HepG2 (cell line): ENCODE results near the gene SLC2A6. TPM values are rescaled to one million over a fixed set of nuclear protein-coding genes. Genes with fewer than 3 reads are reported as not detected.
A peak's percentile ranks its signal among the peaks of the same experiment; 100 is the strongest.

Experiments
- ATF2 ChIP-seq: sonication (generic); formaldehyde crosslinking; IDR thresholded peaks from 2 replicates; pipeline ENCODE4 v1.4.0; 2020; ENCODE audit warnings: missing genetic modification reagents
- BCL6 ChIP-seq: IDR thresholded peaks from 2 replicates; pipeline ENCODE4 v1.6.1; 2016; ENCODE audit warnings: missing genetic modification reagents, missing compliant biosample characterization
- DMAP1 ChIP-seq: IDR thresholded peaks from 2 replicates; pipeline ENCODE4 v1.6.1; 2016
- FOXC1 ChIP-seq: sonication (generic); formaldehyde crosslinking; IDR thresholded peaks from 2 replicates; pipeline ENCODE4 v1.8.0; 2022; ENCODE audit warnings: mild to moderate bottlenecking, missing genetic modification reagents, borderline replicate concordance
- GLMP ChIP-seq: sonication (generic); formaldehyde crosslinking; IDR thresholded peaks from 2 replicates; pipeline ENCODE4 v1.9.0; 2021; ENCODE audit warnings: missing genetic modification reagents, mild to moderate bottlenecking, borderline replicate concordance
- HMG20A ChIP-seq: IDR thresholded peaks from 2 replicates; pipeline ENCODE4 v1.6.1; 2016; ENCODE audit warnings: borderline replicate concordance
- HNF4A ChIP-seq: sonication (generic); formaldehyde crosslinking; IDR thresholded peaks from 2 replicates; pipeline ENCODE4 v1.4.0; 2020; ENCODE audit warnings: missing genetic modification reagents
- LBX2 ChIP-seq: sonication (generic); formaldehyde crosslinking; IDR thresholded peaks from 2 replicates; pipeline ENCODE4 v1.5.0; 2020; ENCODE audit warnings: missing genetic modification reagents, mild to moderate bottlenecking, borderline replicate concordance
- RXRB ChIP-seq: IDR thresholded peaks from 2 replicates; pipeline ENCODE4 v1.6.1; 2016; ENCODE audit warnings: borderline replicate concordance, missing genetic modification reagents, missing compliant biosample characterization
- USF2 ChIP-seq, 2 experiments: sonication (generic) in 1 of 2; formaldehyde crosslinking in 1 of 2; IDR thresholded peaks; 2 replicates each; pipeline versions ENCODE4 v1.5.1 to v1.6.1; 2011 to 2020; ENCODE audit warnings: borderline replicate concordance in 1 of 2, low read depth in 1 of 2, low read length in 1 of 2, mild to moderate bottlenecking in 1 of 2, missing genetic modification reagents in 1 of 2, moderate library complexity in 1 of 2
- WIZ ChIP-seq: sonication (generic); formaldehyde crosslinking; IDR thresholded peaks from 2 replicates; pipeline ENCODE4 v1.5.1; 2020; ENCODE audit warnings: mild to moderate bottlenecking, missing genetic modification reagents
- ZNF205 ChIP-seq: IDR thresholded peaks from 2 replicates; pipeline ENCODE4 v1.6.1; 2018; ENCODE audit warnings: missing biosample characterization, missing genetic modification reagents
- ZNF331 ChIP-seq: sonication (generic); formaldehyde crosslinking; IDR thresholded peaks from 2 replicates; pipeline ENCODE4 v1.4.0; 2020; ENCODE audit warnings: missing genetic modification reagents
- ZNF354B ChIP-seq: sonication (generic); formaldehyde crosslinking; IDR thresholded peaks from 2 replicates; pipeline ENCODE4 v1.8.0; 2022; ENCODE audit warnings: mild to moderate bottlenecking, missing genetic modification reagents
- ZNF567 ChIP-seq: sonication (generic); formaldehyde crosslinking; IDR thresholded peaks from 2 replicates; pipeline ENCODE4 v1.8.1; 2023; ENCODE audit warnings: mild to moderate bottlenecking, missing genetic modification reagents, borderline replicate concordance
- ZNF780A ChIP-seq: sonication (generic); formaldehyde crosslinking; IDR thresholded peaks from 2 replicates; pipeline ENCODE4 v1.8.0; 2022; ENCODE audit warnings: mild to moderate bottlenecking, missing genetic modification reagents, moderate library complexity
- polyA plus RNA-seq, 8 experiments: library from polyadenylated mRNA; depleted of rRNA in 3 of 8; stranded (reverse) in 7 of 8; unstranded in 1 of 8; fragments of >200 nt; fragmentation: Illumina TruSeq in 4 of 8; extraction: Trizol in 4 of 8; gene quantifications; 2 replicates each; pipeline versions ENCODE4 v1.2.1 to v1.2.3, GENCODE V29; 2011 to 2016; ENCODE audit warnings: low read depth in 4 of 8, missing spikeins in 1 of 8, mixed read lengths in 1 of 8; ENCODE audit not compliant: insufficient read depth in 1 of 8
- total RNA-seq, 5 experiments: library from RNA; depleted of rRNA; stranded (reverse); fragments of >200 nt; fragmentation: Illumina TruSeq; extraction: Trizol; gene quantifications; 2 replicates each; pipeline ENCODE4 v1.2.3, GENCODE V29; 2016; ENCODE audit warnings: low read depth in 1 of 5
- TF ChIP-seq, protein P1 (sequence below): sonication (generic); formaldehyde crosslinking; IDR thresholded peaks from 2 replicates; pipeline ENCODE4 v1.4.0; 2020; ENCODE audit warnings: missing genetic modification reagents, borderline replicate concordance
- TF ChIP-seq, protein P2 (sequence below): sonication (generic); formaldehyde crosslinking; IDR thresholded peaks from 2 replicates; pipeline ENCODE4 v1.5.0; 2020; ENCODE audit warnings: mild to moderate bottlenecking, missing genetic modification reagents, borderline replicate concordance

The SLC2A6 gene
- total and polyA plus RNA-seq, 2 of the 13 experiments (the other 11 are each of a cell fraction or from before 2014, with no cell fraction given): 4.1 to 15.0 TPM

GRCh38 chr9:133485531-133486260 lies 6.8 kb upstream of the SLC2A6 start (continued):
- TF ChIP-seq, protein P1, sequence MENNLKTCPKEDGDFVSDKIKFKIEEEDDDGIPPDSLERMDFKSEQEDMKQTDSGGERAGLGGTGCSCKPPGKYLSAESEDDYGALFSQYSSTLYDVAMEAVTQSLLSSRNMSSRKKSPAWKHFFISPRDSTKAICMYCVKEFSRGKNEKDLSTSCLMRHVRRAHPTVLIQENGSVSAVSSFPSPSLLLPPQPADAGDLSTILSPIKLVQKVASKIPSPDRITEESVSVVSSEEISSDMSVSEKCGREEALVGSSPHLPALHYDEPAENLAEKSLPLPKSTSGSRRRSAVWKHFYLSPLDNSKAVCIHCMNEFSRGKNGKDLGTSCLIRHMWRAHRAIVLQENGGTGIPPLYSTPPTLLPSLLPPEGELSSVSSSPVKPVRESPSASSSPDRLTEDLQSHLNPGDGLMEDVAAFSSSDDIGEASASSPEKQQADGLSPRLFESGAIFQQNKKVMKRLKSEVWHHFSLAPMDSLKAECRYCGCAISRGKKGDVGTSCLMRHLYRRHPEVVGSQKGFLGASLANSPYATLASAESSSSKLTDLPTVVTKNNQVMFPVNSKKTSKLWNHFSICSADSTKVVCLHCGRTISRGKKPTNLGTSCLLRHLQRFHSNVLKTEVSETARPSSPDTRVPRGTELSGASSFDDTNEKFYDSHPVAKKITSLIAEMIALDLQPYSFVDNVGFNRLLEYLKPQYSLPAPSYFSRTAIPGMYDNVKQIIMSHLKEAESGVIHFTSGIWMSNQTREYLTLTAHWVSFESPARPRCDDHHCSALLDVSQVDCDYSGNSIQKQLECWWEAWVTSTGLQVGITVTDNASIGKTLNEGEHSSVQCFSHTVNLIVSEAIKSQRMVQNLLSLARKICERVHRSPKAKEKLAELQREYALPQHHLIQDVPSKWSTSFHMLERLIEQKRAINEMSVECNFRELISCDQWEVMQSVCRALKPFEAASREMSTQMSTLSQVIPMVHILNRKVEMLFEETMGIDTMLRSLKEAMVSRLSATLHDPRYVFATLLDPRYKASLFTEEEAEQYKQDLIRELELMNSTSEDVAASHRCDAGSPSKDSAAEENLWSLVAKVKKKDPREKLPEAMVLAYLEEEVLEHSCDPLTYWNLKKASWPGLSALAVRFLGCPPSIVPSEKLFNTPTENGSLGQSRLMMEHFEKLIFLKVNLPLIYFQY (CRISPR knock-in tag): 0 out of 2 replicates have a peak, but pooled peaks have one; percentile 33
- TF ChIP-seq, protein P2, sequence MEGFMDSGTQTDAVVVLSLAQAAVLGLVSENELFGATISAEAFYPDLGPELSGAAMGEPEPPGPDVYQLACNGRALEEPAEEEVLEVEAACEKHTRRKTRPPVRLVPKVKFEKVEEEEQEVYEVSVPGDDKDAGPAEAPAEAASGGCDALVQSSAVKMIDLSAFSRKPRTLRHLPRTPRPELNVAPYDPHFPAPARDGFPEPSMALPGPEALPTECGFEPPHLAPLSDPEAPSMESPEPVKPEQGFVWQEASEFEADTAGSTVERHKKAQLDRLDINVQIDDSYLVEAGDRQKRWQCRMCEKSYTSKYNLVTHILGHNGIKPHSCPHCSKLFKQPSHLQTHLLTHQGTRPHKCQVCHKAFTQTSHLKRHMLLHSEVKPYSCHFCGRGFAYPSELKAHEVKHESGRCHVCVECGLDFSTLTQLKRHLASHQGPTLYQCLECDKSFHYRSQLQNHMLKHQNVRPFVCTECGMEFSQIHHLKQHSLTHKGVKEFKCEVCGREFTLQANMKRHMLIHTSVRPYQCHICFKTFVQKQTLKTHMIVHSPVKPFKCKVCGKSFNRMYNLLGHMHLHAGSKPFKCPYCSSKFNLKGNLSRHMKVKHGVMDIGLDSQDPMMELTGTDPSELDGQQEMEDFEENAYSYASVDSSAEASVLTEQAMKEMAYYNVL (CRISPR knock-in tag): no peak
- no peak for TF ChIP-seq HMG20A (CRISPR knock-in tag)
- no peak for TF ChIP-seq BCL6 (CRISPR knock-in tag)
- no peak for TF ChIP-seq ATF2 (CRISPR knock-in tag)
- TF ChIP-seq FOXC1: no peak
- no peak for TF ChIP-seq ZNF331 (CRISPR knock-in tag)
- TF ChIP-seq DMAP1 (CRISPR knock-in tag): no peak
- TF ChIP-seq LBX2 (CRISPR knock-in tag): no peak
- no peak for TF ChIP-seq GLMP (CRISPR knock-in tag)
- TF ChIP-seq HNF4A (CRISPR knock-in tag): no peak
- TF ChIP-seq RXRB (CRISPR knock-in tag): no peak
- TF ChIP-seq ZNF205 (CRISPR knock-in tag): no peak
- TF ChIP-seq WIZ (CRISPR knock-in tag): no peak
- TF ChIP-seq USF2 (IDR thresholded peaks at IDR 0.05; ENCODE audit: low read depth, low read length): no peak
- TF ChIP-seq USF2 (CRISPR knock-in tag; IDR thresholded peaks at IDR 0.05; ENCODE audit: borderline replicate concordance): no peak
- no peak for TF ChIP-seq ZNF567
- no peak for TF ChIP-seq ZNF354B
- no peak for TF ChIP-seq ZNF780A (CRISPR knock-in tag)
